Thoracic aorta (tissue), 2 donors: ENCODE data around the gene HEPN1. TPM values are rescaled to one million over a fixed set of nuclear protein-coding genes. Genes with fewer than 3 reads are reported as not detected.

ENCODE experiments used
- ATAC-seq: fragments of 150-250 bp; one replicate; pipeline ENCODE4 v1.8.0; 2017; ENCODE audit warnings: low read depth; ENCODE audit not compliant: insufficient number of reproducible peaks, low FRiP score
- DNase-seq: peaks from one replicate; pipeline ENCODE4 v3.0.0-alpha.2; 2020; ENCODE audit warnings: low spot score
- H3K27ac ChIP-seq, 2 donors: fragments of 200-600 bp; sonication (generic); 1 replicate in 1 of 2; 2 replicates in 1 of 2; pipeline ENCODE4 v1.5.1; 2016; ENCODE audit warnings: mild to moderate bottlenecking in 2 of 2, moderate library complexity in 2 of 2
- H3K27me3 ChIP-seq: fragments of 200-600 bp; sonication (generic); replicated peaks from 2 replicates; pipeline ENCODE4 v1.6.0; 2016; ENCODE audit warnings: mild to moderate bottlenecking; ENCODE audit not compliant: insufficient read depth
- H3K36me3 ChIP-seq: fragments of 200-600 bp; sonication (generic); one replicate; pipeline ENCODE4 v1.5.1; 2016
- H3K4me1 ChIP-seq, 2 donors: fragments of 200-600 bp; sonication (generic); 1 replicate in 1 of 2; 2 replicates in 1 of 2; pipeline versions ENCODE4 v1.5.1 to v1.6.0; 2016; ENCODE audit warnings: low read depth in 2 of 2, mild to moderate bottlenecking in 1 of 2; ENCODE audit not compliant: control insufficient read depth in 1 of 2
- H3K4me3 ChIP-seq: fragments of 200-600 bp; sonication (generic); 2 replicates; pipeline ENCODE4 v1.5.1; 2016; ENCODE audit warnings: mild to moderate bottlenecking
- H3K9me3 ChIP-seq: fragments of 200-600 bp; sonication (generic); 2 replicates; pipeline ENCODE4 v1.5.1; 2016
- total RNA-seq, 2 donors: library from RNA; depleted of rRNA; stranded (reverse); fragments of >200 nt; gene quantifications; one replicate each; pipeline versions ENCODE4 v1.1.0 to v1.2.3, GENCODE V29; 2016
- TF ChIP-seq, protein P1 (sequence below): fragments of 200-600 bp; sonication (generic); IDR thresholded peaks from one replicate; pipeline ENCODE4 v1.5.1; 2019; ENCODE audit warnings: antibody characterized with exemption

HEPN1 gene
- total RNA-seq, 2 donors from 2014 or later: 0.41 TPM; not detected in 1

DNA sequence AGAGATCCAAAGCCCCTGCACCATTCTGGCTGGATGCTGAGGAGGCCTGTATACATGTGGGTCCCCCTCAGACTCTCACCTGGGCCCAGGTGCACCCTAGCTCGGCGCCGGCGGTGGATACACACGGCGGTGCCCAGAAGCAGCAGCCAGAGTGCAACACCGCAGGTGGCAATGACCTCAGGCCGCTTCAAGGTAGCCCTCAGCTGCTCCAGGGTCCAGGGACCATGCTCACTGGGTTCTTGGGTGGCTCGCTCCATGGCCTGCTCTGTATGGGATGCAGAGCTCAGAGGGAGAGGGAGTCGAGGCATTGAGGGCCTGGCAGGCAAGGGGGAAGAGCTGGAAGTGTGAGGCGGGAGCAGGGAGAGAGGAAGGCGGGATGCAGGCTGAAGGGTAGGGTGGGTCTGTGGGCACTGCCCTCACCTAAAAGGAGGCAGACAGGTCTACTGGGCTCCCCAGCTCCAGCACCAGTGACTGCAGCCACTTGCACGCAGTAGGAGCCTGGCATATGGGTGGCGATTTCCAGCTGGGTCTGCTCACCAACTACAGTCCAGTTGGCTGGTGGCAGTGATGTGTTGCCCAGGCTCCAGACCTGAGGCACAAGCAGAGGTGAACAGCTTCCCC lies 25.2 kb upstream of the HEPN1 start:
- Histone ChIP-seq H3K36me3 (no peaks in the 10 kb centered on the region), H3K27ac (no peak overlapping the region), H3K9me3 (no peaks in the 10 kb centered on the region), H3K4me3 (no peak overlapping the region), H3K4me1 (peaks cover 0 to 4% of the 10 kb centered on the region in 2 donors), H3K27me3 (no peaks in the 10 kb centered on the region)
- no peak for DNase-seq
- TF ChIP-seq, protein P1, sequence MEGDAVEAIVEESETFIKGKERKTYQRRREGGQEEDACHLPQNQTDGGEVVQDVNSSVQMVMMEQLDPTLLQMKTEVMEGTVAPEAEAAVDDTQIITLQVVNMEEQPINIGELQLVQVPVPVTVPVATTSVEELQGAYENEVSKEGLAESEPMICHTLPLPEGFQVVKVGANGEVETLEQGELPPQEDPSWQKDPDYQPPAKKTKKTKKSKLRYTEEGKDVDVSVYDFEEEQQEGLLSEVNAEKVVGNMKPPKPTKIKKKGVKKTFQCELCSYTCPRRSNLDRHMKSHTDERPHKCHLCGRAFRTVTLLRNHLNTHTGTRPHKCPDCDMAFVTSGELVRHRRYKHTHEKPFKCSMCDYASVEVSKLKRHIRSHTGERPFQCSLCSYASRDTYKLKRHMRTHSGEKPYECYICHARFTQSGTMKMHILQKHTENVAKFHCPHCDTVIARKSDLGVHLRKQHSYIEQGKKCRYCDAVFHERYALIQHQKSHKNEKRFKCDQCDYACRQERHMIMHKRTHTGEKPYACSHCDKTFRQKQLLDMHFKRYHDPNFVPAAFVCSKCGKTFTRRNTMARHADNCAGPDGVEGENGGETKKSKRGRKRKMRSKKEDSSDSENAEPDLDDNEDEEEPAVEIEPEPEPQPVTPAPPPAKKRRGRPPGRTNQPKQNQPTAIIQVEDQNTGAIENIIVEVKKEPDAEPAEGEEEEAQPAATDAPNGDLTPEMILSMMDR: no peak
- ATAC-seq: no peak

DNA sequence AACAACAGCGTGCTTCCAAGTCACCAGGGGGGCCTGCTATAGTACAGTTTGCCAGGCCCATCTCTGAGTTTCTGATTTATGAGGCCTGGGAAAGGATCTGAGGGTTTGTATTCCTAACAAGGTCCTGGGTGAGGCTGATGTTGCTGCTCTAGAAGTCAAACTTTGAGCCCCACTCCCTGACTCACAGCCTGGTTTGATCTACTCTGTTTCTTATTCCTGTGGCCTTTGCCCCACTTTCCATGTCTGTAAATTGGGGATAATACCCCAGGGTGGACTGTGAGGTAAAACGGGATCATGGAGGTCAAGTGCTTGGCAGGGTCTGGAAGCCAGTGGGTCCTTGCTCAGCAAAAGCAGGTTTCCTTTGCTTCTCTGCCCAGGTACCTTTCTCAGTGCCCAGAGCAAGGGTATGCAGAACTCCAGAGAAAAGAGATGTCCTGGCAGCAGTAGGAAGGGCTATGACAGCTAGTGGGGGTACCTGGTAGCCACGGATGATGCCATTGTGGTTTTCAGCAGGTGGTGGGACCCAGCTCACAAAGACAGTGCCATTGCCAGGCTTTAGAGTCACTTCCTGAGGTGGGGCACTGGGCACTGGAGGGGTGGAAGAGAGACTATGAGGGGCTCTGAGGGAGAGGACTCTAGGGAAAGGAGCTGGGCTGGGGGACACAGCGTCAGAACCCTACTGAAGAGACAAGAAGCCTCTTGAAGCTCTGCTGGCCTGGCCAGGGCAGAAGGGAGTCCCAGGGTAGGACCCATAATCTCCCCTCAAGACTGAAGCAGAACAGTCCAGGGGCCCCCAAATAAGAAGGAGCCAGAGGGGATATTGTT lies 24.2 kb upstream of the HEPN1 start:
- Histone ChIP-seq H3K4me1 (peaks cover 0 to 4% of the 10 kb centered on the region in 2 donors), H3K36me3 (no peaks in the 10 kb centered on the region), H3K4me3 (no peak overlapping the region), H3K27ac (no peak overlapping the region), H3K9me3 (no peaks in the 10 kb centered on the region), H3K27me3 (no peaks in the 10 kb centered on the region)
- TF ChIP-seq, protein P1: no peak
- ATAC-seq (no peak), DNase-seq (no peak)

GRCh38 chr11:124895471-124895971 lies 23.5 kb upstream of the HEPN1 start:
- no peaks in the 10 kb centered on the region for H3K36me3 ChIP-seq
- ATAC-seq: no peak
- TF ChIP-seq, protein P1: no peak
- no peak for DNase-seq
- H3K9me3 ChIP-seq: no peaks in the 10 kb centered on the region
- H3K4me3 ChIP-seq: no peak overlapping the region
- H3K27ac ChIP-seq: no peak overlapping the region
- no peaks in the 10 kb centered on the region for H3K27me3 ChIP-seq
- peaks cover 0 to 4% of the 10 kb centered on the region in 2 donors for H3K4me1 ChIP-seq

DNA sequence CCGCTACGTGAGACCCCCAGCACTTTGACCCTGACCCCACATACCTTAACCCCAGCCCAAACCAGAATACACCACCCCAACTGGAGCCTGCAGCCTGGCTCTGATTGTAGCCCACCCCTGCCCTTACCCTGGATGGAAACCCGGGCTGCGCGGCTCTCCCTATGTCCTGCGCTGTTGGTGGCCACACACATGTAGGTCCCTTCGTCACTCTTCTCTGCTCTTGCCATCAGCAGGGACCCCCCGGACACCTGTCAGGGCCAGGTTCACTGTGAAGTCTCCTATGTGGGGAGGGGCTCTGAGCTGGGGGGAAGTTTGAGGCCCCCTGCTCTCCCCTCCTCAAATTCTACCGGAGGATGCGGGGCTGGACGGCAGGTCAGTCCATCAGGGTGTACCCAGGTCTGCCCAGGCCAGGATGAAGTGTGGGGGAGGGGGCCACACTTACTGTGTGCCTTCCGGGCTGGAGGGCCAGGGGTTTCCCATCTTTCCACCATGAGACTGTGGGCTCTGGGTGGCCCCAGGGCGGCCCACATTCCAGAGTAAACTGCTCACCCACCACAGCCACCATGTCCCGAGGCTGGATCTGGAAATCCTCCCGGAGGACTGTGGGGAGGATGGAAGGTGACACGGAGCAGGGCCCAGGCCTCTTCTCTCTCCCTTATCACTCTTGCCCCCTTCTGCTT lies 22.8 kb upstream of the HEPN1 start:
- no peaks in the 10 kb centered on the region for H3K9me3 ChIP-seq
- DNase-seq (no peak), ATAC-seq (no peak)
- H3K27ac ChIP-seq: no peak overlapping the region
- TF ChIP-seq, protein P1: no peak
- H3K4me1 ChIP-seq: peaks cover 0 to 4% of the 10 kb centered on the region in 2 donors
- H3K4me3 ChIP-seq: peak overlapping the region; percentile 15
- no peaks in the 10 kb centered on the region for H3K36me3 ChIP-seq
- H3K27me3 ChIP-seq: no peaks in the 10 kb centered on the region
